GM18861 (cell line): ENCODE results near the gene ZNF573.
A peak's percentile ranks its signal among the peaks of the same experiment; 100 is the strongest.
"Not testable (repeated sequence)": the region's sequence is repeated elsewhere in the genome, so short reads cannot be mapped to it uniquely, and the experiment has no call there.

Experiments
- ATAC-seq: cut with Tn5 transposase; IDR thresholded peaks from one replicate; pipeline ENCODE4 v1.9.1; 2021; ENCODE audit not compliant: unreplicated experiment

Gene ZNF573

GRCh38 chr19:37779127-37780005 is at the start of gene ZNF573:
Gene ZNF573, minus strand, starts transcription at chr19:37779586. Its CDS starts 5,857 bp downstream, at chr19:37773729.
- ATAC-seq = peak; percentile 76

DNA sequence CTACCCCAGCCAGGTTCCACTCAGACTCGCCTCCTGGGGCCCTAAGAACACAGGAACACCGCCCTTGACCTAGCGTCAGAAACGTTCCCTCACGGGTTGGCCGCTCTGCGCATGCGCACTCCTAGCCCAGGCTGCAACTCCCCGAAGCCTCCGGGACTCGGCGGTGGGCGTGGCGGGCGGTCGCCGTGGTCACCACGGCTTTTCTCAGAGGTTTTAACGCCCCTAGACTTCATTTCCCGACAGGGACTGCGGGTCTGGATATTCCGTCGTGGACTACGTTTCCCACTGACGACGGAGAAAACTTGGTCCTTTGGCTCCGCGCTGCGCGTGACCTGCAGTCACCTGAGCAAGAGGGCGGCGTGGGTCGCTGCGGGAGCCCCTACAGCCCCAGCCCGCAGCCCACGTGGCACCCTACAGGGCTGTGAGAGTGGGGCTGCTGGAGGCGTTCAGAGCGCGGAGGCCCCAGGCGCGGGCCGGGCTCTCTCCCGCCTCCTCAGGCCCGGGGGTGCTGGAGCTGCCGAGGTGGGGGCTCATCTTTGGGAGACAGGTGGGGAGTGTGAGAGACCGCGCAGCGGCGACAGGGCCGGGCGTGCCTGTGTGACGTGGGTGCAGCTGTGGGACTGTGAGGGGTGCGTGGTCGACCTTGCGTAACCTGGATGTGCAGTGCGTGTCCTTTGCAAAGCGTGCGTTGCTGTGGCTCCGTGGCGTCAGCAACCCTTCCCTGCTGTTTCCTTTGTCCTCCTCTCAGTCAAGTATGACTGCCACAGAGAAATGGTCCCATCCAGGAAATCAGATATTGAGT is 38.0 kb upstream of the ZNF573 start:
- ATAC-seq = no peak

GRCh38 chr19:37815611-37816010 is 36.2 kb upstream of the ZNF573 start:
- not testable (repeated sequence) for ATAC-seq

DNA sequence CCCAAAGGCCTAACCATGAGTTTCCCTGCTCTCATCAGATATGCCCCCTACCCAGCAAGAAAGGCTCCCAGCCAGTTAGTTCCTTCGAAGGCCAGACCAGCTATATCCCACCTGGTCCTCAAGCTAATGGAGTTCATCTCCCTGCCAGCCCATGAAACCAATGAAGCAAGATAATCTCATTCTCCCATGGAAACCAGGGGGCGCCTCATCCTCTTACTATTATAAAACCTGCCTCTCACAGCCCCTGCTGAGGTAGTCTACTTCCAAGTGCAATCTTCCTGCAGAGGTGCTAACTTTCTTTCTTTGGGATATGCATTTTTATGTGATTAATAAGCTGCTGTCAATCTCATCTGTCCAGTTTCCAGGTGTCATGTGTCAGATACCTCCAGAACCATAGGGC is 34.0 kb upstream of the ZNF573 start:
- ATAC-seq = no peak

DNA sequence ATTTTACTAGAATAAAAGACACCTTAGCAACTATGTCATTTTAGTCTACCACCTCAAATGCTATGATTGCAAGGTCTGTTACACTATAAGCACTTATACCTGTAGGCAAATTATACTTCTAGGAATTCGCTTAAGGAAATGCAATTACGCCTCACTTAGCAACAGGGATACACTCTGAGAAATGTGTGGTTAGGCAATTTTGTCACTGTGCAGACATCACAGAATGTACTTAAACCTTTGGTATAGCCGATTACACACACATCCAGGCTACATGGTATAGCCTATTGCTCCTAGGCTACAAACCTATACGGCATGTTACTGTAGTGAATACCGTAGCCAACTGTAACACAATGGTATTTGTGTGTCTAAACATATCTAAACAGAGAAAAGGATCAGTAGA is 30.0 kb upstream of the ZNF573 start:
- no peak for ATAC-seq

DNA sequence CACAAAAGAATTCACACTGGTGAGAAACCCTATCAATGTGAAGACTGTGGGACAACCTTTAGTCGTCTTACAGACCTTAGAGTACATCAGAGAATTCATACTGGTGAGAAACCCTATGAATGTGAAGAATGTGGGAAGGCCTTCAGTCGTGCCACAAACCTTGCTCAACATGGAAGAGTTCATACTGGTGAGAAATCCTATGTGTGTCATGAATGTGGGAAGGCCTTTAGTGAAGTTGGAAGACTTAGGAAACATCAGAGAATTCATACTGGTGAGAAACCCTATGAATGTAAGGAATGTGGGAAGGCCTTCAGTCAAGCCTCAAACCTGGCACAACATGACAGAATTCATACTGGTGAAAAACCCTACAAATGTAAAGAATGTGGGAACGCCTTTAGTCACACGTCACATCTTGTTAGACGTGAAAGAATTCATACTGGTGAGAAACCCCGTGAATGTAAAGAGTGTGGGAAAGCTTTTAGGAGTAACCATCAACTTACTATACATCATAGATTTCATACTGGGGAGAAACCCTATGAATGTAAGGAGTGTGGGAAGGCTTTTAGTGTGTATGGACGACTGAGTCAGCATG is 24.0 kb upstream of the ZNF573 start:
- ATAC-seq = no peak

DNA sequence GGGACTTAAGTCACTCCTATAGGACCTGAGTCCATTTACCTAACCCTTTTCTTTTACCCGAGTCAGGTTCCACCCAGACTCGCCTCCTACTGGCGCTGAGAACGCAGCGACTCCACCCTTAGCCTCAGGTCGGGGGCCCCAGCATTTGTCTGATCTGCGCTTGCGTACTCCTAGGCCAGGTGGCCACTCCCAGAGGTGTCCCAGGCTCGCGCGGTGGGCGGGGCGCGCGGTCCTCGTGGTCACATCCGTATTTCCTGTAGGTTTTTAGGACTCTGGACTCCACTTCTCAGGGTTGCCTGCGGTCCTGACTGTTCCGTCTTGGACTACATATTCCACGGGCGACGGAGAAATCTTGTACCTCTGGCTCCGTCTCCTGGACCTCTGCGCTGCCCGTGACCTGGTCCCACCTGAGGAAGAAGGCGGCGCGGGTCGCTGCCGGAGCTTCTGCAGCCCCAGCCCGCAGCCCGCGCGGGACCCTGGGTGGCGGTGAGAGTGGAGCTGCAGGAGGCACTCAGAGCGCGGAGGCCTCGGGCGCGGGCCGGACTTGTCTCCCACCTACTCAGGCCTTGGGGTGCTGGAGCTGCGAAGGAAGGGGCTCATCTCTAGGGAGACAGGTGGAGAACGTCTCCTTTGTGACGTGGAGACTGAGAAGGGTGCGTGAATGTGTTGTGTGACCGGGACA is 11.0 kb upstream of the ZNF573 start:
- ATAC-seq = no peak

DNA sequence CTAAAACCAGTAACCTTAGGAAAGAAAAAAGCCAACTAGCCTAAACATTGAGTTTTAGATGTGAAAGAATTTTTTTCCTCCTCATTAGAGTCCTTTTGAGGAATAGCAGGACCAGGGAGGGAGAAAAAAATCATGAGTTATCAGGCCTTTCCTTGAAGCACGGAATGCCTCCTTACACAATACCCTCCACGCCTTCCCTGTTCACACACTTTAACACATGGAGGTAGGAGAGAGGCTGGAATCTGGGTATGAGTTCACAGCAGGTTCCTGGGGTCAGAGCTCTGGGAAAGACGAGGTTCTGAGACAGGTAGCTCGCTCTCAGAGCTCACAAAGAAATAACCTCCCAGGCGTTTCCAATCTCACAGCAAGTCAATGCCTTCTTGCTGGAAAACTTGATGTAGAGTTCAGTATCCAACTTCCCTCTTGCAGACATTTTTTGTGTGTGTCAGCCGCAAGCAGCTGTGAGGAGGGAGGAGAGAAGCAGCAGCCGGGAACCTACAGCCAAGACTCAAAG is 716 bp downstream of the ZNF573 start:
- ATAC-seq = peak; percentile 18

DNA sequence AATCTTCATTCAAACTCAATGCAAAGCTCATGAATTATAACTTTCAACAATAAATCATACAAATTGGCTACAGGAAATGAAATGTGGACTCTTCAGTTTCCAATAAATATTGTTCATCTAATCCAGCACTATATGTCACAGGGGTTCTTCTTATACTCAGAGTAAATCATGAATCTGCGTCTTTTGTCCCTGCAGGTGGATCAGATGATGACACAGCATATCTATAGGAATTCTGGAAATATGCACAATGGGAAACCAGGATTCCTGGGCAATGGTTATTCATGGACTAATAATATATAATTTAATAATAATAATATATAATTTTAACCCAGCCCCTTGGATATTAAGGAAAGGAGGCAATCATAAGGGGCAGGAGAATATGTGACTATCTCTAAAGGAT is 8.4 kb downstream of the ZNF573 start:
- no peak for ATAC-seq

DNA sequence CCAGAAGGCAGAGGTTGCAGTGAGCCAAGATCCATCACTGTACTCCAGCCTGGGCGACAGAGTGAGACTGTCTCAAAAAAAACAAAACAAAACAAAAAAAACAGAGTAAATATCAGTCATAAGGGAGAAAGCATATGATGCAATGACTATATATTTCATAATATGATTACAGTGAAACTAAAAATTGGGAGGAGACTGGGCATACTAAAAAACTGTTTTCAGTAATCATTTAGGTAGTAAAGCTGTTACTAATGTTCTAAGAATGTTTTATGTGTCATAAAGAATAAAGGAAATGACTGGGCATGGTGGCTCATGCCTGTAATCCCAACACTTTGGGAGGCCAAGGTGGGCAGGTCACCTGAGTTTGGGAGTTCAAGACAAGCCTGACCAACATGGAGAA is 15.9 kb downstream of the ZNF573 start:
- ATAC-seq = no peak

- not testable (repeated sequence) for ATAC-seq
Measured at GRCh38 chr19:37757683-37758082, 21.7 kb downstream of the ZNF573 start.

DNA sequence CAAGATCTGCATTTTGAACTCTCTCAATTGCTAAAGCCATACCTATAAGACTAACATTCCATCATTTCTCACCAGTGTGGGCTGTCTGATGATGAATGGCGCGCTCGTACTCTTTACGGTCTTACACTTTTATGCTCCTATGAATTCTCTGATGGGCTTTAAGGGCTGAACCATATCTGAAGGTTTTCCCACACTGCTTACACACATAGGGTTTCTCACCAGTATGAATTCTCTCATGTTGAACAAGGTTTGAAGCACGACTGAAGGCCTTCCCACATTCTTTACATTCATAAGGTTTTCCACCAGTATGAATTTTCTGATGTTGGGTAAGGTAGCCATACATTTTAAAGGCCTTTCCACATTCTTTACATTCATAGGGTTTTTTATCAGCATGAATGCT is 41.0 kb downstream of the ZNF573 start:
- no peak for ATAC-seq

DNA sequence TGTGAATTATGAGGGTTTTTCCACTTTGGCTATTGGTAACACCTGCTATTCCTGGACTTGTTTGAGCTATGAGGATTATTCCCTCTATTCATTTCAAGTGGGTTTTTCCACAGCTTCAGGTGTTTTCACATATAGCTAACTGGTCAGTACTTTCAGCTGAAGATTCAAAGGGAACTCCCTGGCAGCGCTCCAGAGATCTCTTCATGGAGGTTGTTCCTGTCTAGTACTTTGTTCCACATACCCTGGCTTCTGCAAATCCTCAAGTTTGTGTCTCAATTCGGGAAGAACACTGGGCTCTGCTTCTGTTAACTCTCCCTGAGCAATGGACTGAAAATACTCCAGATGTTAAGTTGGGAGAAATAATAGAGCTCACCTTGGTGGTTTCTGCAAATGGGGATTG is 54.2 kb downstream of the ZNF573 start:
- ATAC-seq = no peak

DNA sequence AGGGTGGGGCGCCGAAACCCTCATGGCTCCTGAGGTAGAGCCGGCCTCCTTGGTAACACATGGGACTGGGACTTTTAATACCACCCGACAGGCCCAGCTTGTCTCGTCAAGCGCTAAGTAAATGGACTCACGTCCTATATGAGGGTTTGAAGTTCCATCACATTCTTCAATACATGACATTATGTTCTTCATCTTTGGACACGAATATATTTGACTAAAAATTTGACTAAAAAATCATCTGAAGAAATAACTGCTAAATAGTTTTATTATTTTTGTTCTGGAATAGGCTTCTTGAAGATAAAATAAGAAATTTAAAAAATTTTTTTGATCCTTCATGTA is 59.5 kb downstream of the ZNF573 start:
- ATAC-seq = no peak

DNA sequence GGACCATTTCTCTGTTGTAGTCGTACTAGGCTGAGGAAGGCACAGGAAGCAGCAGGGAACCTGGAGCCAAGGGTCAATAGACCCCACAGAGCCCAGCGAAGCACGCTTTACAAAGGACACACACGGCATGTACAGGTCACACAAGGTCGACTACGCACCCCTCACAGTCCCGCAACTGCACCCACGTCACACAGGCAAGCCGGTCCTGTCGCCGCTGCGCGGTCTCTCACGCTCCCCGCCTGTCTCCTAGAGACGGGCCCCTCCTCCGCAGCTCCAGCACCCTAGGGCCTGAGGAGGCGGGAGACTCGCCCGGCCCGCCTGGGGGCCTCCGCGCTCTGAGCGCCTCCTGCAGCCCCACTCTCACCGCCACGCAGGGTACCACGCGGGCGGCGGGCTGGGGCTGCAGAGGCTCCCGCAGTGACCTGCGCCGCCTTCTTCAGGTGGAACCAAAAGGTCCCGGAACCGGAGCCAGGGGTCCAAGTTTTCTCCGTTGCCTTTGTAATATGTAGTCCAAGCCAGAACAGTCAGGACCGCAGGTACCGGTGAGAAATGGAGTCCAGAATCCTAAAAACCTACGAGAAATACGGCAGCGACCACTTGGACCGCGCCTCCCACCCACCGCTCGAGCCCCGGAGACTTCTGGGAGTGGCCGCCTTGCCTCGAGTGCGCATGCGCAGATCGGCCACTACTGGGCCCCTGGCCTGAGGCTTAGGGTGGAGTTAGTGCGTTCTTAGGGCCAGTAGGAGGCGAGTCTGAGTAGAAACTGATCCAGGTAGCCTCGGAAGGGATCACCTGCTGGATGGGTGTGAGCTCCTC is 60.1 kb downstream of the ZNF573 start, which contains the start of gene ZNF607:
Gene ZNF607, minus strand, starts transcription at position 651 of the 816 bp plus-strand sequence. CDS start 8,143 bp downstream, outside the sequence.
- ATAC-seq = peak; percentile 81

- ATAC-seq = no peak
Measured at GRCh38 chr19:37718304-37718703, 61.1 kb downstream of the ZNF573 start.

DNA sequence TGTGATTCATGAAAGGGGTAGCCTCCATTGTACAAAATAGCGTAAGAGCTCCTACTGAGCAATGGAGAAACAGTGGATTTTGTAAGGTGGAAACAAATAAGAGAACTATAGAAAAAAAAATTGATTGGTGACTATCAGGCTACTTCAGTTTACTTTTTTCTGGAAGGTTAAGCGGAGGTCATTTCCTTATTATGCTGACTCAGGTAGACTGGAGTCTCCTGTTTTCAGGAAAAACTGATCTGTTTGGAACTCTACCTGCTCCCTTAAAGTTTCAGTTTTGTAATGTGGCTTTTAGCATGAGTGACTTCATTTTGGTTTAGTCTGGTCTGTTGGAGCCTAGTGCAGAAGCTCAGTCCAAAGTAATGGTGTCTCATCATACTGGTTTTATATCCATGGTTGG is 63.2 kb downstream of the ZNF573 start:
- no peak for ATAC-seq

GRCh38 chr19:37706052-37706605 is 73.3 kb downstream of the ZNF573 start:
- ATAC-seq = no peak

DNA sequence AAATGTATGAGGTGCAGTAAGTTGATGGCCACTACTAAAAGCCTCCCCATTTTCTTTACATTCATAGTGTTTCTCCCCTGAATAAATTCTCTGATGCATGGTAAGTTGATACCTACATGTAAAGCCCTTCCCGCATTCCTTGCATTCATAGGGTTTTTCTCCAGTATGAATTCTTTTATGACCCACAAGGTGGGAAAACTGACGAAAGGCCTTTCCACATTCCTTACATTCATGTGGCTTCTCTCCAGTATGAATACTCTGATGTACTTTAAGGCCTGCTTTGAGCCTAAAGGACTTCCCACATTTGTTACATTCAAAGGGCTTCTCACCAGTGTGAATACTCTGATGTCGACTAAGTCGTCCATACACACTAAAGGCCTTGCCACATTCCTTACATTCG is 80.3 kb downstream of the ZNF573 start:
- ATAC-seq = no peak

DNA sequence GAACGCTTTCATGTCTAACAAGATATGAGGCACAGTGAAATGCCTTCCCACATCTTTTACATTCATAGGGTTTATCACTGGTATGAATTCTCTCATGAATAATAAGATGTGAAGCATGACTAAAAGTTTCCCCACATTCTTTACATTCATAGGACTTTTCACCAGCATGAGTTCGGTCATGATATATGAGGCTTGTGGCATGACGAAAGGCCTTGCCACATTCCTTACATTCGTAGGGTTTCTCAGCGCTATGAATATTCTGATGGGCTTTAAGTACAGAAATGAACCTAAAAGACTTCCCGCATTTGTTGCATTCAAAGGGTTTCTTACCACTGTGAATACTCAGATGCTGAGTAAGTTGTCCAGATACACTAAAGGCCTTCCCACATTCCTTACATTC is 81.2 kb downstream of the ZNF573 start:
- ATAC-seq = no peak
